ENCODE data around the gene EHD4.

The EHD4 gene

GRCh38 chr15:41979493-41980266 is 7.3 kb upstream of the EHD4 start:
- no peak for DNase-seq

DNA sequence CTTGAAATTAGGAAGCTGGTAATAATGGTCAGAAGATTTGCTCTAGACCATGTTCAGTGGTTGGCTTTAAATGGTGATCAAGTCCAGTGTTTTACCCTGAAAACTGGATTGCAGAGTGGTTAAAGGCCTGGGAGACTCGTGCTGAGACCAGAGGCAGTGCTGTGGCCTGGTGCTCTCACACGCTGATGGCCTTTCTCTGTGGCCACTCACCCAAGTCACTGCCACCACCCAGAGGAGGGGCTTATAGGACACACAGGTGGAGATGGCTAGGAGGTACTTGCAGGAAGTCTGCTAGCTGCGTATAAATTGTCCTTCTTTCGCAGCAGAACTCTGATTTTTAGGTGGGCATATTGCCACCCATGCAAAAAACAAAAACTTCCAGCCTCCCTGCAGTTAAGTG is 6.2 kb upstream of the EHD4 start:
- DNase-seq = no peak

DNA sequence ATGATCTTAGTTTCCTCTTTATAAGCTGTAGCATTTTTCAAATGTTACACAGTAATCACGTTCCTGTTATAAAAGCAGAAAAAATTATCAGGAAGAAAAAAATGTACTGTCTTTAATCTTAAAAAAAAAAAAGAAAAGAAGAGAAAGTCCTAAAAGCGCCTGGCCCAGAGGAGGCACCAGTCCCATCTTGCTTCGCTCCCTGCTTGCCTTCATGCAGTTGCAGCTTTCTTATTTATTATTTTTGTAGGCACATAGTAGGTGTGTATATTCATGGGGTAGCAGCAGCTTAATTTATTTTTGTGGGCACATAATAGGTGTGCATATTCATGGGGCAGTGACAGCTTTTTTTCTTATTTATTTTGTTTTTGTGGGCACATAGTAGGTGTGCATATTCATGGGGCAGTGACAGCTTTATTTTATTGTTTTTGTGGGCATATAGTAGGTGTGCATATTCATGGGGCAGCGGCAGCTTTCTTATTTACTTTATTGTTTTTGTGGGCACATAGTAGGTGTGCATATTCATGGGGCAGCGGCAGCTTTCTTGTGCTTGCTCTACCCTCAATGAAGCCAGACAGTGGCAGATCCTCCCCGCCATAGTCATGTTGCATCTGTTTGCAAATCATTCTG is 5.5 kb upstream of the EHD4 start:
- DNase-seq = no peak

DNA sequence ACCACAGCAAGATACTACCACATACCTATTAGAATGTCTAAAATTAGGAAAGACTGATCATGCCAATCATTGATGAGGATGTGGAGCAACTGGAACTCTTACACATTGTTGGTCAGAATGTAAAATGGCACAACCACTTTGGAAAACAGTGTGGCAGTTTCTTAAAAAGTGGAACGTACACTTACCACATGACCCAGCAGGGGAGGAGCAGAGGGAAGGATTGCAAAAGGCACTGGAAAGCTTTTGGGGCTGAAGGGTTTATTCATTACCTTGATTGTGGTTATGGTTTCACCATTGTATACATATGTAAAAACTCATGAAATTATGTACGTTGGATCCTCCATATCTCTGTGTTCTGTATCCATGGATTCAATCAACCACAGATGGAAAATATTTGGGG is 3.3 kb upstream of the EHD4 start:
- DNase-seq = no peak

DNA sequence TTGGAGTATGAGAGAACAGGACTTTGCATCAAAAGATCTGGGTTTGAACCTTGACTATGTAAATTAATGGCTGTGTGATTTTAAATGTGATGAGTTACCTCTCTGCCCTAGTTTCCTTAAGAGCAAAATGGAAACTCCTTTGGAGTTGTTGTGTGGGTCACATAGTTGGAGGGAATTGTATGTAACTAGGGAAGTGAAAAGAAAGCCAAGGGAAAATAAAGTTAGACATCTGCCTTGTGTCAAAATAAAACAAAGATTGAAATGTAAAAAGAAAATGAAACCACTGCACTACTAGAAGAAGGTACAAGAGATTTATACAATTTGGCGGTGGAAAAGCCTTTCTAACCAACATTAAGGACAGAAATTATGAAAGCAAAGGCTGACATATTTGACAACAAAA is 1.7 kb upstream of the EHD4 start:
- DNase-seq = no peak

GRCh38 chr15:41971895-41972252 is 483 bp downstream of the EHD4 start:
- DNase-seq = no peak

DNA sequence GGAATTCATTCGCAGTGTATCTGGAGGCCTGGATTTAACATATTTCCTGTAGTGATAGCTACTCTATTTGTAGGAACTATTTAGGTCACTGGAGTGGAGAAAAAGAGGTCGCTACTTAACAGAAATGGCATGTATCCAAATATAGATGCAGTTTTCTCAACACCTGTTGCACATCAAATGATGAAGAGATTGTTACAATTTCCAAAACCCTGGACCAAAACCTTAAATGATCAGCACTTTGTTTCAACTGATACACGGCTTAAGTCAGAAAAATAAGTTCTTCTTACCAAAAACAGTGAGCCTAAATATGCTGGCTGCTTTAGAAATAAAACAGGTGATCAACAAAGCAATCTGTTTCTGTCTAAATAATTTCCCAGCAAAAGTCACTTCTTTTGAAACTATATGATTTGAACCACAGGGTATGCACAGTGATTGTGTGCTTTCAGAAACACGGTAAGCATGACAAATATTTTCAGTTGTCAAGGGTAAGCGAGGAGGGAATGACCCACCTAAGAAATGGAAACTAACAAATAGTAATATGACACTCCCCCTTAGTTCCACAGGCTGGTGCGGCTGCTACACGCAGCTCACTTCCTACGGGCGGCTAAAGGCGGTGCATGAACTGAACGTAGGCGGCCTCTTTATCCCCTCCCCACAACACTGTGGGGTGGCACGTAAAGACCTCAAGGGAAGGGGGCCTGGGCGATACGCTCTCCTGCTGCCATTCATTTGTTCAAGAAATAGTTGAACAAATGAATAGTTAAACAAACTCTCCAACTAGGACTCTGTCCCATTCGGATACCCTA is 1.1 kb downstream of the EHD4 start:
- peak; percentile 27 to 64 (median 61) for DNase-seq

DNA sequence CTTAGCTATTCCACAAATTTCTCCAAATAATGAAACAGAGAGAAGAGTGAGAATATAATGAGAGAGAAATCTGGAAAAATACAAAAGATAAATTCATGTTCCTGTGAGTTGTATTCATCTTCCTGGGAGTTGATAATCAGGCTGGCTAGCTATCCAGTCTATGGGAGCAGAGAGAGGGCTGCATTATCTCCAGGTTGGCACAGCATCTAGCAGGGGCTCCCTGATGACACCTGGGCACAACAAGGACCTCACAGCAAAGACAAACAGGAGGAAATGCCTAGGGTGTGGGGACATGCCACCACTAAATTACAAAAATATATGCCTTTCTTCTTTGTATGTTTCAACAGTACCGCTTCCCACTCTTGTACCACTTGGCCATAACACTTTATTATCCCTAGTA is 1.9 kb downstream of the EHD4 start:
- no peak for DNase-seq

GRCh38 chr15:41969851-41970431 is 2.4 kb downstream of the EHD4 start:
- no peak for DNase-seq

DNA sequence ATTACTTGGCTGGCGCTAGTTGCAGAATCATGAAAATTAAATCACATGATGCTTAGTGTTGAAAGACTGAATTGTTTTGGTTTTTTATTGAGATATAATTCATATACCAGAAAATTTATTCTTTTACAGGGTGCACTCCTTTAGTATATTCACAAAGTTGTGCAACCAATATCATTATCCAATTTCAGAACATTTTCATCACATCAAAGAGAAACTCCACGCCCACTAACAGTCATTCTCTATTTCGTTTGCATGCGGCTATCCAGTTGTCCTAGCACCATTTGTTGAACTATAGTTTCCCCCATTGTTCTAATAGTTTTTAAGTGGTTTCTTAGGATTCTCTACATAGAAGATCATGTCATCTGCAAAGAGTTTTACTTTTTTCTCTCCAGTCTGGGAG is 3.7 kb downstream of the EHD4 start:
- no peak for DNase-seq

DNA sequence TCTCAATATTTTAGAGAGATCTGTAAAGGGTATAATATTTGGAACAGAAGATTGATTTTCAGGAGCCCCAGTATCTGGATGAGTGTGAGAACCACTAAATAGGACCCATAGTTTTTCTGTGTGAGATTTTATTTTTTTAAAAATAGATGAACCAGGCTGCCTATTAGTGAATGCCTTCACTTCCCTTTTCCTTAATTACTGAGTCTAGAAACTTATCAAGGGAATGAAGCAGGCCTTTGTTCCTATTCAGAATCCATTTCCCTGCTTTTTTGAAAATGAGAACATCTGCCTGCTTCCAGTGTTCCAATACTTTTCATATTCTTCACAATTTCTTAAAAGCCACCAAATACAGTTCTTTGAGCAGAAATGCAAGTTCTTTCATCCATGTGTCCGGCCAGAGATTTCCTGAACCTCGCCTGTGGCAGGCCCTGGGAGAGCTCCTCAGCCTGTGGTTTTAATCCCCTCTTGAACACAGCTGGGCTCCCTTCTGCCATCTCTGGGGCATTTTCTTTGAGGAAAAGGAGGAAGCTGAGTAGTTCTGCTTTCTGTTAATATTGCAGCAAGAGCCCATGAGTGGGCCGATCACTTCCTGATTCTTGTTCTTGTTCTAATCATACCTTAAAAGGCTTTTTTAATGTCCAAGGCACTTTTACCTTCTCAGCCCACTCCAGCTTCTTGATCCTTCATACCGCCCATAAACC is 4.7 kb downstream of the EHD4 start:
- DNase-seq = no peak

GRCh38 chr15:41966920-41967465 is 5.4 kb downstream of the EHD4 start:
- no peak for DNase-seq

- no peak for DNase-seq
Observed at GRCh38 chr15:41966414-41966812, 5.9 kb downstream of the EHD4 start.

- no peak for DNase-seq
Observed at GRCh38 chr15:41965441-41966413, 6.6 kb downstream of the EHD4 start.

GRCh38 chr15:41961595-41962202 is 10.7 kb downstream of the EHD4 start:
- DNase-seq = no peak

DNA sequence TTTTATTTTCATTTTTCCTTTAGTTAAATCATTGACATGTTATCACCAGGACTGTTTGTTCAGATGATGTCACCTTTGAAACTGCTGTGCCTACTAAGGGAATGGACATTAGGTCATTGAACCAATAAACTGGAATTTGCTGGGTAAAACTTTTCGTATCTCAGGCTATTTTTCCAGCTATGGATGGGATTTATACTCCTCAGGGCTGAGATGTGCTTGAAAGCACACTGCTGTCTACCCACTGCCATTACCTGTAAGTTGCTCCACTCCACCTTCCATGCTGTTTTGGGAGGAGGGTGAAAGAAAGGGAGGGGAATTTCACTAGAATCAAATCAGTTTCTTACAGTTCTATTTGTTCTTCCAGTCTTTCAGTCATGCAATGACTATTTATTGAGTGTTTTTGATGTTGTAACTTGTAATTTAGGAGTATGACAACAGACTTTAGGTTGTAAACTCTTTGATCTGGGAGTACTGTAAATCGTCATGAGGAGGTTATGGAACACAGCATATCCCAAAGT is 11.3 kb downstream of the EHD4 start:
- DNase-seq = no peak

- DNase-seq = no peak
Observed at GRCh38 chr15:41958002-41958420, 14.3 kb downstream of the EHD4 start.

DNA sequence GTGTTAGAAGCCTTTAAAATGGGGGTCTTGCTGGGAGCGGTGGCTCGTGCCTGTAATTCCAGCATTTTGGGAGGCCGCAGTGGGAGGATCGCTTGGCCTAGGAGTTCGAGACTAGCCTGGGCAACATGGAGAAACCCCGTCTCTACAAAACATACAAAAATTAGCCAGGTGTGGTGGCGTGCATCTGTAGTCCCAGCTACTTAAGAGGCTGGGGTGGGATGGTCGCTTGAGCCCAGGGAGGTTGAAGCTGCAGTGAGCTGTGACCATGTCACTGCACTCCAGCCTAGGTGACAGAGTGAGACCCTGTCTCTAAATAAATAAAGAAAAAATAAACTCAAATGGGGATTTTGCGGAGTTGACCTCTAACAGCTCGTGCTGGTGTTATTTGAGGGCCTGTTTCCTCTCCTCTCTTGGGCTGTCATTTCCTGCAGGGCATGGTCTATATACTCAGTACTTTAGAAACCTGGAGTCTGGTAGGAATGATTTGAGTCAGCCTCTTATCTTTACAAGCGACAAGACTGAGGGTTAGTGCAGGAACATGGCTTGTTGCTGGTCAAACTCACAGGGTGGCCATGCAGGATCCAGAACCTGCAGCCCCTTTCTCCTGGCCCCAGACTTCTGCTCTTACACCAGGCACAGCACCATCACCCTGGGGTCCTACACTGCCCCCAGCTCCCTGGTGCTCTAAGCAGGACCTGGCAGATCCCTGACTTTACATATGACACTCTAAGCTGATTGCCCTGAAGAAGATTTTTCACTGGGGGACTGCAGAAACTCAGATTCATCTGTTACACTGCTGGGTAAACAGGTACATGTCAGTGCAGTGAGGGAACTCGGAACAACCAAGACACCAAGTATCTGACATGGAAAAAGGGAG is 15.1 kb downstream of the EHD4 start:
- DNase-seq = no peak

GRCh38 chr15:41955807-41956525 is 16.4 kb downstream of the EHD4 start:
- no peak for DNase-seq

All from NCI-H1417 (cell line).